CD4-positive, alpha-beta T cell treated with Interleukin-15 for 1 hour (primary cell): ENCODE results near the gene PORCN.
"Not testable (repeated sequence)": the region's sequence is repeated elsewhere in the genome, so short reads cannot be mapped to it uniquely, and the experiment has no call there.

Source experiments
- DNase-seq: peaks from one replicate; pipeline ENCODE4 v3.0.0-alpha.2; 2020

The PORCN gene

DNA sequence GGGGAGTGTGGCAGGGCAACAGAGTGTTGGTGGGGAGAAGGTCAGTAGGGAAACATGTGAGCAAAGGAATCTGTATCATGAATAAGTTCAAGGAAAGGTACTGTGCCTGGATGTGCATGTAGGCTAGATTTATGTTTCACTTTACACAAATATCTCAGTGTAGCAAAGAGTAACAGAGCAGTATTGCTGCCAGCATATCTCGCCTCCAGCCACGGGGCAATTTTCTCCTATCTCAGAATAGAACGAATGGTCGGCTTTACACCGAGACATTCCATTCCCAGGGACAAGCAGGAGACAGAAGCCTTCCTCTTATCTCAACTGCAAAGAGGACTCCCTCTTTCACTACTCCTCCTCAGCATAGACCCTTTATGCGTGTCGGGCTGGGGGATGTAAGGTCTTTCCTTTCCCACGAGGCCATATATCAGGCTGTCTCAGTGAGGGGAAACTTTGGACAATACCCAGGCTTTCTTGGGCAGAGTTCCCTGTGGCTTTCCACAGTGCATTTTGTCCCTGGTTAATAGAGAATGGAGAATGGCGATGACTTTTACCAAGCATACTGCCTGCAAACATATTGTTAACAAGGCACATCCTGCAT is 47.0 kb downstream of the PORCN start:
- not testable (repeated sequence) for DNase-seq

DNA sequence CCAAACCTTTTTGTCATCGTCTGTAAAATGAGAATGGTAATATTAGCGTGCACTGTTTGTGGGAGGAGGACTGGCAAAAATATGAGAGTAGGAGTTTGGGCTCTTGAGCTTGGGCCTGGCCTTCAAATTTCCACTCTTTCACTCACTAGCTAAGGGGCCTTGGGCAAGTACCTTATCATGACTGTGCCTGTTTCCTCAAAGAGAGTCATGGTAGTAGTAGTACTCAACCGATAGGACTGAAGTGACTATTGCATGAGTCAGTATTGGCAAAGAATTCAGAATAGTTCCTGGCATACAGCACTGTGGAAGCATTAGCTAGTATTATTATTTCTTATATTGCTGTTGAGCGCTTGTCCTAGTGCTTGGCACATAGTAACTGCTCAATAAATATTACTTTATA is 49.5 kb downstream of the PORCN start:
- DNase-seq = no peak

DNA sequence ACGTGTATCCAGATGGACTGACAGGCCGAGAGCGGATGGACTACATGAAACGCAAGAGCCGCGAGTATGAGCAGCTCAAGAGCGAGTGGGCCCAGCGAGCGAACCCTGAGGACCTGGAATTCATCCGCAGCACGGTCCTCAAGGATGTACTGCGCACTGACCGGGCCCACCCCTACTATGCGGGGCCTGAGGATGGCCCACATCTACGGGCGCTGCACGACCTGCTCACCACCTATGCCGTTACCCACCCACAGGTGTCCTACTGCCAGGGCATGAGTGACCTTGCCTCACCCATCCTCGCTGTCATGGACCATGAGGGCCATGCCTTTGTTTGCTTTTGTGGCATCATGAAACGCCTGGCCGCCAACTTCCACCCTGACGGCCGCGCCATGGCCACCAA is 50.8 kb downstream of the PORCN start:
- no peak for DNase-seq

DNA sequence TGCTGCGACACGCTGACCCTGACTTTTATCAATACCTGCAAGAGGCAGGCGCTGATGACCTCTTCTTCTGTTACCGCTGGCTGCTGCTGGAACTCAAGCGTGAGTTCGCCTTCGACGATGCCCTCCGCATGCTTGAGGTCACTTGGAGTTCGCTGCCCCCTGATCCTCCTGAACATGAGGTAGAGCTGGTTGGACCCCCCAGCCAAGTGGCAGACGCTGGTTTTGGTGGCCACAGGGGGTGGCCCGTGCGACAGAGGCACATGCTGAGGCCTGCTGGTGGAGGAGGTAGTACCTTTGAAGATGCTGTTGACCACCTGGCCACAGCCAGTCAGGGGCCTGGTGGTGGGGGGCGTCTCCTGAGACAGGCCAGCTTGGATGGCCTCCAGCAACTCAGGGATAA is 51.3 kb downstream of the PORCN start:
- no peak for DNase-seq

DNA sequence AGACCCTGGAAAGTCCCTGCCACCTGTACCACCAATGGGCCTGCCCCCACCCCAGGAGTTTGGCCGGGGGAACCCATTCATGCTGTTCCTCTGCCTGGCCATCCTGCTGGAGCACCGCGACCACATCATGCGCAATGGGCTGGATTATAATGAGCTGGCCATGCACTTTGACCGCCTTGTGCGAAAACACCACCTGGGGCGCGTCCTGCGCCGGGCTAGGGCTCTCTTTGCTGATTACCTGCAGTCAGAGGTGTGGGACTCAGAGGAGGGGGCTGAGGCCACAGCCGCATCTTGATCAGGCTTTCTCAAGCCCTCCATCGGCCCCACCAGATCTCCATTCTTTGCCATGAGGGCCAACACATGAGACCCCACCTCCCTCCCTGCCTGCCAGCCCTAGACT is 51.9 kb downstream of the PORCN start:
- DNase-seq = no peak

DNA sequence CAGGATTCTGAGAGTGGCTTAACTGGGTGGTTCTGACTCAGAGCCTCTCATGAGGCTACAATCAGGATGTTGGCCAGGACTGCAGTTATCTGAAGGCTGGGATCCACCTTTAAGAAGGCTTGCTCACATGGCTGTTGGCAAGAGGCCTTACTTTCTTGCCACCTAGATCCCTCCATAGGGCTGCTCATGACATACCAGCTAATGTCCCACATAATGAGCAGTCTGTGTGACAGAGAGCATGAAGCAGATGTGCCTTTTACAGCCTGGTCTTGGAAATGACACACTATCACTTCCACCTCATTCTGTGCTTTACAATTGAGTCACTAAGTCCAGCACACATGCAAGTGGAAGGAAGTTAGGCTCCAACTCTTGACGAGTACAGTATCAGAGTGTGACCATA is 61.2 kb downstream of the PORCN start:
- no peak for DNase-seq
